Stimulated activated CD4-positive, alpha-beta T cell treated with anti-CD3 and anti-CD28 coated beads, TNF-alpha, amount 100 ng/mL, for 24 hours (primary cell): ENCODE measurements around the gene COL4A2.

Experiments used
- DNase-seq, 3 experiments: peaks; one replicate each; pipeline ENCODE4 v3.0.0-alpha.2; 2020; ENCODE audit warnings: low read depth in 3 of 3

The COL4A2 gene

DNA sequence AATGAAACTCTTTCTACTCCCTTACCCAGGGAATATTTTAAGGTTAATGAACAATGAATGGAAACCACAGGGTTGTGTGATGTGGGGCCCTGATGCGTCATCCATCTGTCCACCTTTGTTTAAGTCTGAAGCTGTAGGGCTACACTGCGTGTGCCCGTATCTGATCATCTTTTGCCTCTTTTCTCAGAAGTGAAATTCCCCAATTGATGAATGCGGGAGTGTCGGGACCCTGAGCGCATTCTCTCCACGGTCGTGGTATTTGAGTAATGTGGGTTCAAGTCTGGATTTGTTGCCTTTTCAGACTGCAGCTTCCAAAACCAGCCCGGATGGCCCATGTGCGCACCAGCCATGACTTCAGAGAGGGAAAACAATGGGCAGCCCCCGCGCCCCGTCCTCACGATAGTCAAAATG, 112.3 kb downstream of the COL4A2 start:
- no peak for DNase-seq

DNA sequence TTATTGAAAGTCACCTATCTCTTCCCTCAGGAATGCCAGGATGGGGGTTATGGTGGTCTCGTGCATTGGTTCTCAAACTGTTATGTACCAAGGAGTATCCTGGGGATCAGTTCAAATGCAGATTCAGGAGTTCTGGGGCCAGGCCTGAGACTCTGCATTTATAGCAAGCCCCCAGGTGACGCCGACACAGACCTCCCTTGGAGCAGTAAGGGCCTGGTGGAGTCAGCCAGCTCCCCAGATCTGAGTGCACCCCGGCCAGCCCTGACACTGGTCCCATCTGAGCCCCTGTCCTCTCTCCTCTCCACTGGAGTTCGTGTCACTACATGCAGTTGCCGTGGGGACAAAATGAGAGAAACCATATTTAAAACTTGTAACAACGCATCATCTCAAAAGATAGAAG, 112.9 kb downstream of the COL4A2 start:
- DNase-seq: no peak

- no peak for DNase-seq
Measured at GRCh38 chr13:110420626-110421025, 113.5 kb downstream of the COL4A2 start.

DNA sequence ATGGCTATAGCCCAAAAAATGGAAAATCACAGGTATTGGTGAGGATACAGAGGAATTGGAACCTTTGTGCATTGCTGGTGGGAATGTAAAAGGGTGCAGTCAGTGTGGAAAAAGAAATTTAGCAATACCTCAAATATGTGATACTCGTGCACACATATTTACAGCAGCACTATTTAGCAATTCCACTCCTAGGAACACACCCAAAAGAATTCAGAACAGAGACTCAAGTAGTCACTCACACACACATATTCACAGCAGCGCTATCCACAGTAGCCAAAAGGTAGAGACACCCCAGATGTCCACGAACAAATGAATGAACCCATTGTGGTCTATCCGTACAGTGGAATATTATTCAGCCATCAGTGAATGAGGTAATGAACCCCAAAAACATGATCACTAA, 114.0 kb downstream of the COL4A2 start:
- DNase-seq: no peak

GRCh38 chr13:110421696-110422385, 114.8 kb downstream of the COL4A2 start:
- no peak for DNase-seq

- no peak for DNase-seq
Measured at GRCh38 chr13:110422913-110423688, 116.0 kb downstream of the COL4A2 start.

GRCh38 chr13:110423689-110424302, 116.7 kb downstream of the COL4A2 start:
- no peak for DNase-seq

- DNase-seq: no peak
Measured at GRCh38 chr13:110424569-110425443, 117.7 kb downstream of the COL4A2 start.

DNA sequence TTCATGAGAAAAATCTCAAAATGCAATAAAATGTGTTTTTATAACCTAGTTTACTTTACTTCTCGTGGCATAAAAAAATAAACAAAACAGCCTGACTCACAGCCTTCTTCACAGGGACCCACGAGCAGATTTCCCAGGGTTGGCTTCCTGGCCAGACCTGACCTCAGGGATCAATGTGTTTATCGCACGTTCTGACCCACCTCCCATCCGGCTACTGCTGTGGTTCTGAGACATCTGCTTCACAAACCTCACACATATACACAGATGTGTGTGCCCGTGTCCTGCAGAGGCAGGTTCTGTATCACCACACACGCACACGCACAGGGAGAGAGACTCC, 118.3 kb downstream of the COL4A2 start:
- DNase-seq: no peak

- no peak for DNase-seq
Measured at GRCh38 chr13:110426735-110427134, 119.7 kb downstream of the COL4A2 start.

- no peak for DNase-seq
Measured at GRCh38 chr13:110428313-110428712, 121.2 kb downstream of the COL4A2 start.

DNA sequence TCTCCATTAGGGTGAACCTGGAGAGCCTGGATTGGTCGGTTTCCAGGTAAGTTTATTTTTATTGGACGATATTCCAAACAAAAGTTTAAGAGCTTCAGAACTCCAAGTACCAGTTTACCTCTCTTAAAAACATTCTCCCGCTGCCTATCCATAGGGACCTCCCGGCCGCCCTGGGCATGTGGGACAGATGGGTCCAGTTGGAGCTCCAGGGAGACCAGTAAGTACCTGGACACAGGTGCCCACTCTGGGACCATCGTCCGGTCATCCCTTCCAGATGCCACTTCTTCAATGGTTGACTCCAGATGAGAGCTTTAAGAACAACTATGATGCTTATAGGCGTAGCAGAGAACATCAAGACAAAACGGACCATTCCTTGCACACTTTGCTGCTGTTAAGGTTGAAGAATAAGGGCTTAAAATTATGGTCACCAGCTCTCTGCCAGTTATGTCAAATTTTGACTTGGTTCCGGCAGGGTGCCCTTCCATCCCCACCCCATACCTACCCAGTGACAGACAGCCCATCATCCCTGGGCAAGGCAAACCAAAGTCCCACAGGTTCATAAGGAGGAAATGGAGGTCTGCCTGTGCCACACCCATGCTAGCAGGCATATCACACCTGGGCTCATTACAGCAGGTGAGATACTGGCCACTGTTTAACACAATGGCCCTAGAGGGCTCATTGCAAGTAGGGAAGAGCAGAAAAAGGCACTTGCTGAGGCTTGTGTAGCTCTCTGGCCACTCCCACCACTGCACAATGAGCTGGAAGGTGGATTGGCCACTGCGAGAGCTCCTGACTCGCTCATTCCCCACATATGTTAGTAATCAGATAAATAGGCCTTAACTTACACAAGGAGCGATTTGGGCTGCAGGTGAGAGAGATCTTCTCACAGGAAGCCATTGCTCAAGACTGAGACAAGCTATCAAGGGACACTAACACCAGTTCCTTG, 123.6 kb downstream of the COL4A2 start:
- DNase-seq: no peak

GRCh38 chr13:110431425-110432294, 124.6 kb downstream of the COL4A2 start:
- DNase-seq: no peak

GRCh38 chr13:110432522-110432921, 125.4 kb downstream of the COL4A2 start:
- no peak for DNase-seq

GRCh38 chr13:110433014-110433413, 125.9 kb downstream of the COL4A2 start:
- DNase-seq: no peak

DNA sequence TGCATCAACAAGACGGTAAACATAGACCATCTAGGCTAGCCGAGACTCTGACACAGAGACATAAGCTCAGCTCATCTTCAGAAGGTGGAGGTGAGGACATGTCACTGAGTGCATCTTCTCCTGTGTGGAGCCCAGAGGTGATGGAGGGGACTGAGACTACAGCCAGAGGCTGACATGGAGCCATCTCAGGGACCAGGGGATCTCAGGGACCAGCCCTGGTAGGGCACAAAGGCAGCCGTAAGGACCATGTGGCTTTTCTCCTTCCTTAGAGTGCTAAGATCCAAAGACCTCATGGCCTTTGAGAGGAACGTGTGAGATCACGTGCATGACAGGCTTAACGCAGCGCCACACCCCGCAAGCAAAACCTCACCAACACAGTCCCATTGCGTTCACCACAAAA, 127.5 kb downstream of the COL4A2 start:
- no peak for DNase-seq

GRCh38 chr13:110435331-110435730, 128.2 kb downstream of the COL4A2 start:
- DNase-seq: no peak

DNA sequence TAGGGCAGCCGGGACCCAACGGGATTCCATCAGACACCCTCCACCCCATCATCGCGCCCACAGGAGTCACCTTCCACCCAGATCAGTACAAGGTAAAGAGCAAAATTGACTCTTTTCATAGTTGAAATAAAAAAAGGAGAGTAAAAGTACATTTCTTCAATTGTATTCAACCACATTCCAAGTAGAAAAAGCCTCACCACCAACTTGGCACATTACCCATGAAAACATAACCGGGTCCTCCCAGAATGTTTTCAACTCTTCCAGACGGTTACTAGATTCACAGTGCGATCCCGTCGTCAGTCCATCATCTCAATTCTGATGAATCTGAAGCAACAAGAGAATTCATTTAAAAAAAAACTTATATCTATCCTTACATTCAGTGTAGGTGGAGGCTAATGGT, 129.2 kb downstream of the COL4A2 start:
- no peak for DNase-seq

DNA sequence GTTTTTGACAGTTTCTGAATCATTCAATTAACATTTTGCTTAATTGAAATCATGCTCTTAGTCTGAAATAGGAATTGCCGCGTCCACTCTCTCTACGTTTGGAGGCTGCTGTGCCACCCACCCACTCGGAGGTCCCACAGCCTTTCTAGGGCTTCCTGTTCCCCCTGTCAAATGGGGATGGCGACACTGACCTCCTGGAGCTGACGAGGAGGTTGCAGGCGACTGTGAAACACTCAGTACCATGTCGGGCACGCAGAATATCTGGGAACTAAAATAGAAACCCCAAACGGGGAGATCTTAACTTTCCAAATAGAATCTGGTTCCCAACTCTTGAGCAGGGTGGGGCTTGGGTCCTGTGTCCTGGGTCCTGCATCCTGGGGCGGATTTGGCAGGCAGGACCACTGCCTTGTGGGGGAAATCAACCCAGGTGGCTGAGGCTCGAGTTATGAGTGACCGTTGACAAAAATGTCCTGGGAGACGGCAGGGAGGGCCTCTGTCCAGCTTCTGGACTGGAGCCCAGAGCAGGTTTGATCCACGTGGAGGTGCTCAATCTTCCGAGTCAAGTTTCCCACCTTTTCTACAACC, 129.8 kb downstream of the COL4A2 start:
- no peak for DNase-seq

DNA sequence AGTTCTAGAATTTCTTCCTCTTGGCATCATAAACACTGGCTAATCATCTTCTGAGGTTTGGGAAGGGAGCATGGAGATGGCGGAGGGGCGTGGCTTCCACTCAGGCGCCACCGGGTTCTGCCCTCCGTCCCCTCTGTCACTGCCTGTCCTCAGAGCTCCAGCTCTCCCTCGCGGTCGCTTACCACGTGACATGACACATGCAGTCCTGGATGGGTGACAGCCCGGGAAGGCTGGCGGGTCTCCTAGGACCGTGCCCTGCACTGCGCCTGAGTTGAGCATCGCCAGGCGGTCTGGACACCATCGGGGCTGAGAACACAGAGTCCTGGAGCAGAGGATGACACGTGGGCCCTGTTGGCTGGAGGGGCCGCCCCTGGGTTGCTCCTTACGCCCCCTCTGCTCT, 131.1 kb downstream of the COL4A2 start:
- no peak for DNase-seq
